H9 (cell line): ENCODE measurements around the gene DDO. TPM values are rescaled to one million over a fixed set of nuclear protein-coding genes. Genes with fewer than 3 reads are reported as not detected.

Experiments
- DNase-seq: peaks from one replicate; pipeline ENCODE4 v3.0.0-alpha.2; 2017
- H2AFZ ChIP-seq: one replicate; pipeline ENCODE4 v1.6.1; 2013; ENCODE audit warnings: mild to moderate bottlenecking, low read length, control low read depth, moderate library complexity
- H2AK5ac ChIP-seq: 2 replicates; pipeline ENCODE4 v1.6.1; 2013; ENCODE audit warnings: low read length, control low read depth, mixed read lengths; ENCODE audit not compliant: insufficient read length
- H2BK120ac ChIP-seq: one replicate; pipeline ENCODE4 v1.6.1; 2013; ENCODE audit warnings: low read depth, mild to moderate bottlenecking, low read length, control low read depth, inconsistent platforms; ENCODE audit not compliant: poor library complexity, severe bottlenecking
- H2BK12ac ChIP-seq: 2 replicates; pipeline ENCODE4 v1.6.1; 2013; ENCODE audit warnings: low read length, control low read depth, mixed read lengths, low read depth; ENCODE audit not compliant: insufficient read length
- H2BK15ac ChIP-seq: 2 replicates; pipeline ENCODE4 v1.6.1; 2013; ENCODE audit warnings: low read depth, low read length, control low read depth
- H2BK20ac ChIP-seq: one replicate; pipeline ENCODE4 v1.6.1; 2013; ENCODE audit warnings: low read depth, mild to moderate bottlenecking, low read length, control low read depth, inconsistent platforms; ENCODE audit not compliant: poor library complexity, severe bottlenecking
- H2BK5ac ChIP-seq: 2 replicates; pipeline ENCODE4 v1.6.1; 2013; ENCODE audit warnings: low read length, control low read depth, mixed read lengths; ENCODE audit not compliant: insufficient read length
- H3K14ac ChIP-seq: 2 replicates; pipeline ENCODE4 v1.6.1; 2013; ENCODE audit warnings: low read length, control low read depth; ENCODE audit not compliant: insufficient read depth
- H3K18ac ChIP-seq: 2 replicates; pipeline ENCODE4 v1.6.1; 2013; ENCODE audit warnings: low read depth, mild to moderate bottlenecking, mixed read lengths, low read length, control low read depth; ENCODE audit not compliant: insufficient read length
- H3K23ac ChIP-seq: 2 replicates; pipeline ENCODE4 v1.6.1; 2013; ENCODE audit warnings: low read length, control low read depth, mixed read lengths, low read depth; ENCODE audit not compliant: insufficient read length
- H3K23me2 ChIP-seq: 2 replicates; pipeline ENCODE4 v1.6.1; 2013; ENCODE audit warnings: low read depth, mild to moderate bottlenecking, mixed read lengths, low read length, control low read depth; ENCODE audit not compliant: insufficient read length, poor library complexity, severe bottlenecking
- H3K27ac ChIP-seq: 2 replicates; pipeline ENCODE4 v1.5.1; 2013; ENCODE audit warnings: low read length, control low read depth, mixed read lengths, low read depth; ENCODE audit not compliant: insufficient read length
- H3K27me3 ChIP-seq: 2 replicates; pipeline ENCODE4 v1.6.1; 2013; ENCODE audit warnings: low read length, control low read depth, inconsistent platforms; ENCODE audit not compliant: insufficient read depth
- H3K4ac ChIP-seq: 2 replicates; pipeline ENCODE4 v1.6.1; 2013; ENCODE audit warnings: low read depth, mild to moderate bottlenecking, control low read depth, inconsistent platforms, low read length, moderate library complexity
- H3K4me1 ChIP-seq: 2 replicates; pipeline ENCODE4 v1.6.1; 2013; ENCODE audit warnings: low read length, control low read depth, inconsistent platforms; ENCODE audit not compliant: insufficient read depth
- H3K4me2 ChIP-seq: 2 replicates; pipeline ENCODE4 v1.6.1; 2013; ENCODE audit warnings: low read length, control low read depth, mixed read lengths; ENCODE audit not compliant: insufficient read length, insufficient read depth
- H3K56ac ChIP-seq: 2 replicates; pipeline ENCODE4 v1.6.1; 2013; ENCODE audit warnings: low read depth, mild to moderate bottlenecking, mixed read lengths, low read length, control low read depth; ENCODE audit not compliant: insufficient read length
- H3K79me1 ChIP-seq: 2 replicates; pipeline ENCODE4 v1.6.1; 2013; ENCODE audit warnings: low read depth, mild to moderate bottlenecking, moderate library complexity, low read length, control low read depth, inconsistent platforms; ENCODE audit not compliant: insufficient read depth, poor library complexity, severe bottlenecking
- H3K79me2 ChIP-seq: 2 replicates; pipeline ENCODE4 v1.6.1; 2013; ENCODE audit warnings: low read length, control low read depth, inconsistent platforms; ENCODE audit not compliant: insufficient read depth
- H3K9ac ChIP-seq: 2 replicates; pipeline ENCODE4 v1.6.1; 2013; ENCODE audit warnings: low read length, control low read depth, mixed read lengths; ENCODE audit not compliant: insufficient read length; ENCODE audit errors: extremely low read depth
- H3K9me3 ChIP-seq: one replicate; pipeline ENCODE4 v1.6.1; 2013; ENCODE audit warnings: low read depth, low read length, inconsistent platforms; ENCODE audit not compliant: control insufficient read depth
- H3T11ph ChIP-seq: one replicate; pipeline ENCODE4 v1.6.1; 2013; ENCODE audit warnings: mild to moderate bottlenecking, low read length, control low read depth, inconsistent platforms
- H4K20me1 ChIP-seq: one replicate; pipeline ENCODE4 v1.6.1; 2013; ENCODE audit not compliant: control insufficient read depth, insufficient read length, insufficient read depth
- H4K5ac ChIP-seq: 2 replicates; pipeline ENCODE4 v1.6.1; 2013; ENCODE audit warnings: low read depth, mild to moderate bottlenecking, mixed read lengths, low read length, control low read depth; ENCODE audit not compliant: insufficient read length
- H4K8ac ChIP-seq: replicated peaks from 2 replicates; pipeline ENCODE4 v1.6.1; 2013; ENCODE audit warnings: low read length, control low read depth, mixed read lengths, low read depth; ENCODE audit not compliant: insufficient read length
- H4K91ac ChIP-seq: 2 replicates; pipeline ENCODE4 v1.6.1; 2013; ENCODE audit warnings: low read depth, mild to moderate bottlenecking, moderate library complexity, mixed read lengths, low read length, control low read depth; ENCODE audit not compliant: insufficient read length
- H3K27ac Mint-ChIP-seq, 3 experiments: 2 replicates in 2 of 3; 3 replicates in 1 of 3; pipeline ENCODE4 v1.8.0; 2020 to 2021; ENCODE audit warnings: mixed read lengths in 3 of 3, mild to moderate bottlenecking in 1 of 3, moderate library complexity in 1 of 3
- H3K27me3 Mint-ChIP-seq: 2 replicates; pipeline ENCODE4 v1.8.0; 2021; ENCODE audit warnings: low read depth, mild to moderate bottlenecking, moderate library complexity, mixed read lengths
- H3K36me3 Mint-ChIP-seq, 3 experiments: 2 replicates in 2 of 3; 3 replicates in 1 of 3; pipeline ENCODE4 v1.8.0; 2020 to 2021; ENCODE audit warnings: low read depth in 3 of 3, mixed read lengths in 3 of 3; ENCODE audit not compliant: insufficient read depth in 1 of 3
- H3K4me1 Mint-ChIP-seq, 2 experiments: 2 replicates each; pipeline ENCODE4 v1.8.0; 2020; ENCODE audit warnings: mixed read lengths in 2 of 2
- H3K4me3 Mint-ChIP-seq, 2 experiments: 2 replicates in 1 of 2; 3 replicates in 1 of 2; pipeline ENCODE4 v1.8.0; 2020 to 2021; ENCODE audit warnings: mild to moderate bottlenecking in 2 of 2, mixed read lengths in 2 of 2, moderate library complexity in 1 of 2
- H3K9me3 Mint-ChIP-seq, 2 experiments: 2 replicates in 1 of 2; 3 replicates in 1 of 2; pipeline ENCODE4 v1.8.0; 2020; ENCODE audit warnings: mild to moderate bottlenecking in 2 of 2, mixed read lengths in 2 of 2, moderate library complexity in 1 of 2
- WGBS: extraction: QIAGEN DNeasy Blood & Tissue Kit; methylation state at CpG from one replicate; pipeline ENCODE4 v1.1.7; 2013; ENCODE audit warnings: missing lambda C conversion rate, low lambda C conversion rate, mixed read lengths; ENCODE audit not compliant: insufficient read length; ENCODE audit errors: extremely low coverage; 5-methylcytosine and 5-hydroxymethylcytosine counted together
- long read RNA-seq: library from polyadenylated mRNA; unstranded; transcript quantifications from one replicate; pipeline ENCODE4 v2.0.0, GENCODE V29; 2020
- total RNA-seq: library from RNA; stranded (reverse); gene quantifications from 2 replicates; pipeline ENCODE4 v1.2.1, GENCODE V29; 2021
- TF ChIP-seq, protein P1 (sequence below): fragments of 200-600 bp; sonication (generic); conservative IDR thresholded peaks from 3 replicates; pipeline ENCODE4 v1.8.0; 2021; ENCODE audit warnings: antibody characterized with exemption, mild to moderate bottlenecking

The DDO gene
- total RNA-seq: not detected in 2 replicates
- long read RNA-seq: 0 reads

- H3K4me2 ChIP-seq: no peak within 1 kb of the TSS
- H3K18ac ChIP-seq: no peak within 1 kb of the TSS
- H4K5ac ChIP-seq: no peak within 1 kb of the TSS
- no peaks in the 10 kb centered on the region for H3K79me1 ChIP-seq
- no peaks in the 10 kb centered on the region for H3K23me2 ChIP-seq
- H3K9me3 ChIP-seq: no peaks in the 10 kb centered on the region
- TF ChIP-seq, protein P1, sequence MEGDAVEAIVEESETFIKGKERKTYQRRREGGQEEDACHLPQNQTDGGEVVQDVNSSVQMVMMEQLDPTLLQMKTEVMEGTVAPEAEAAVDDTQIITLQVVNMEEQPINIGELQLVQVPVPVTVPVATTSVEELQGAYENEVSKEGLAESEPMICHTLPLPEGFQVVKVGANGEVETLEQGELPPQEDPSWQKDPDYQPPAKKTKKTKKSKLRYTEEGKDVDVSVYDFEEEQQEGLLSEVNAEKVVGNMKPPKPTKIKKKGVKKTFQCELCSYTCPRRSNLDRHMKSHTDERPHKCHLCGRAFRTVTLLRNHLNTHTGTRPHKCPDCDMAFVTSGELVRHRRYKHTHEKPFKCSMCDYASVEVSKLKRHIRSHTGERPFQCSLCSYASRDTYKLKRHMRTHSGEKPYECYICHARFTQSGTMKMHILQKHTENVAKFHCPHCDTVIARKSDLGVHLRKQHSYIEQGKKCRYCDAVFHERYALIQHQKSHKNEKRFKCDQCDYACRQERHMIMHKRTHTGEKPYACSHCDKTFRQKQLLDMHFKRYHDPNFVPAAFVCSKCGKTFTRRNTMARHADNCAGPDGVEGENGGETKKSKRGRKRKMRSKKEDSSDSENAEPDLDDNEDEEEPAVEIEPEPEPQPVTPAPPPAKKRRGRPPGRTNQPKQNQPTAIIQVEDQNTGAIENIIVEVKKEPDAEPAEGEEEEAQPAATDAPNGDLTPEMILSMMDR: no peak
- no peaks in the 10 kb centered on the region for H4K20me1 ChIP-seq
- no peak within 1 kb of the TSS for H4K91ac ChIP-seq
- DNase-seq: no peak
- H2AFZ ChIP-seq: no peak within 1 kb of the TSS
- no peak within 1 kb of the TSS for H2BK120ac ChIP-seq
- no peaks in the 10 kb centered on the region for H3K27me3 ChIP-seq
- Mint-ChIP-seq H3K9me3 (peaks cover 4 to 7% of the 10 kb centered on the region in 2 experiments; a peak in 3 of 5 replicates), H3K4me3 (no peak within 1 kb of the TSS; a peak in 1 of 5 replicates), H3K4me1 (no peaks in the 10 kb centered on the region), H3K36me3 (peaks cover 0 to 6% (median 4%) of the 10 kb centered on the region in 3 experiments; a peak in 1 of 7 replicates), H3K27me3 (peaks cover 5% of the 10 kb centered on the region), H3K27ac (no peak within 1 kb of the TSS)
- no peaks in the 10 kb centered on the region for H3K79me2 ChIP-seq
- no peak within 1 kb of the TSS for H3K56ac ChIP-seq
- no peak within 1 kb of the TSS for H3K9ac ChIP-seq
- no peaks in the 10 kb centered on the region for H3K4me1 ChIP-seq
- H3T11ph ChIP-seq: no peak within 1 kb of the TSS
- no peak within 1 kb of the TSS for H3K27ac ChIP-seq
- no peak within 1 kb of the TSS for H2AK5ac ChIP-seq
- H3K14ac ChIP-seq: no peak within 1 kb of the TSS
- no peak within 1 kb of the TSS for H2BK20ac ChIP-seq
- WGBS: no CpG with 5 or more reads among the region's 12 CpGs
- H3K23ac ChIP-seq: no peak within 1 kb of the TSS
- H4K8ac ChIP-seq: no peak within 1 kb of the TSS
- H2BK15ac ChIP-seq: no peak within 1 kb of the TSS
- no peak within 1 kb of the TSS for H2BK12ac ChIP-seq
- no peak within 1 kb of the TSS for H2BK5ac ChIP-seq
- no peak within 1 kb of the TSS for H3K4ac ChIP-seq
Observed at GRCh38 chr6:110415086-110415916, at the start of gene DDO. DDO (minus strand) TSS chr6:110415575; CDS start chr6:110413462, 2,113 bp downstream.
